H4 (cell line): Measurements from ENCODE around the gene KLF4. TPM values are rescaled to one million over a fixed set of nuclear protein-coding genes. Genes with fewer than 3 reads are reported as not detected.
A peak's percentile ranks its signal among the peaks of the same experiment; 100 is the strongest.

Experiments used
- DNase-seq: peaks from one replicate; pipeline ENCODE4 v3.0.0-alpha.2; 2015; ENCODE audit warnings: low spot score
- total RNA-seq: library from RNA; depleted of rRNA; stranded (reverse); fragments of >200 nt; shearing (Covaris generic); gene quantifications from 2 replicates; pipeline ENCODE4 v1.2.3, GENCODE V29; 2014

Gene KLF4
- total RNA-seq, 1 experiment from 2014 or later, result 3.1 TPM

GRCh38 chr9:107487521-107488374 lies 1.8 kb downstream of the KLF4 start:
- DNase-seq, result no peak

- no peak for DNase-seq
Observed at GRCh38 chr9:107486674-107487520, 2.7 kb downstream of the KLF4 start.

GRCh38 chr9:107485458-107486043 lies 4.0 kb downstream of the KLF4 start:
- DNase-seq, result no peak

- DNase-seq, result peak; percentile 78
Observed at GRCh38 chr9:107484117-107484723, 5.3 kb downstream of the KLF4 start.

- DNase-seq, result no peak
Observed at GRCh38 chr9:107483666-107484065, 5.9 kb downstream of the KLF4 start.

- peak; percentile 38 for DNase-seq
Observed at GRCh38 chr9:107481035-107481434, 8.5 kb downstream of the KLF4 start.

- DNase-seq, result peak; percentile 85
Observed at GRCh38 chr9:107480386-107480789, 9.2 kb downstream of the KLF4 start.

- no peak for DNase-seq
Observed at GRCh38 chr9:107478805-107479204, 10.8 kb downstream of the KLF4 start.

- DNase-seq, result no peak
Observed at GRCh38 chr9:107474124-107474523, 15.4 kb downstream of the KLF4 start.

GRCh38 chr9:107472581-107473340 lies 16.8 kb downstream of the KLF4 start:
- no peak for DNase-seq

- DNase-seq, result peak; percentile 63
Observed at GRCh38 chr9:107471552-107471951, 18.0 kb downstream of the KLF4 start.

GRCh38 chr9:107467416-107467815 lies 22.2 kb downstream of the KLF4 start:
- DNase-seq, result no peak

- no peak for DNase-seq
Observed at GRCh38 chr9:107466826-107467225, 22.7 kb downstream of the KLF4 start.

GRCh38 chr9:107465467-107466451 lies 23.8 kb downstream of the KLF4 start:
- no peak for DNase-seq

- no peak for DNase-seq
Observed at GRCh38 chr9:107464516-107464915, 25.1 kb downstream of the KLF4 start.

- DNase-seq, result peak; percentile 61
Observed at GRCh38 chr9:107462691-107463090, 26.9 kb downstream of the KLF4 start.

GRCh38 chr9:107460153-107461023 lies 29.2 kb downstream of the KLF4 start:
- no peak for DNase-seq

GRCh38 chr9:107455425-107456135 lies 34.0 kb downstream of the KLF4 start:
- DNase-seq, result no peak
